GM19238 (cell line): ENCODE measurements around the gene KIAA1755.
"Not testable (repeated sequence)": the region's sequence is repeated elsewhere in the genome, so short reads cannot be mapped to it uniquely, and the experiment has no call there.

Source experiments
- DNase-seq: peaks from one replicate; pipeline ENCODE4 v3.0.0; 2011; ENCODE audit warnings: low spot score; ENCODE audit not compliant: insufficient read length

KIAA1755 gene

GRCh38 chr20:38267296-38267695, 6.8 kb upstream of the KIAA1755 start:
- no peak for DNase-seq

- DNase-seq, result no peak
These were observed 5.9 kb upstream of the KIAA1755 start for GRCh38 chr20:38266426-38266825.

- DNase-seq, result no peak
These were observed 2.4 kb upstream of the KIAA1755 start for GRCh38 chr20:38262931-38263330.

GRCh38 chr20:38261054-38261390, 487 bp upstream of the KIAA1755 start:
- DNase-seq, result no peak

GRCh38 chr20:38260025-38260377, 534 bp downstream of the KIAA1755 start:
- DNase-seq, result no peak

- no peak for DNase-seq
These were observed 1.9 kb downstream of the KIAA1755 start for GRCh38 chr20:38258545-38259215.

GRCh38 chr20:38256966-38257365, 3.6 kb downstream of the KIAA1755 start:
- DNase-seq, result no peak

- DNase-seq, result no peak
These were observed 4.5 kb downstream of the KIAA1755 start for GRCh38 chr20:38256021-38256420.

- DNase-seq, result no peak
These were observed 5.1 kb downstream of the KIAA1755 start for GRCh38 chr20:38255393-38255792.

GRCh38 chr20:38254621-38255020, 5.9 kb downstream of the KIAA1755 start:
- DNase-seq, result not testable (repeated sequence)

GRCh38 chr20:38253571-38253970, 7.0 kb downstream of the KIAA1755 start:
- no peak for DNase-seq

GRCh38 chr20:38252292-38253288, 7.9 kb downstream of the KIAA1755 start:
- no peak for DNase-seq

GRCh38 chr20:38251441-38251840, 9.1 kb downstream of the KIAA1755 start:
- DNase-seq, result not testable (repeated sequence)

GRCh38 chr20:38250609-38251008, 9.9 kb downstream of the KIAA1755 start:
- no peak for DNase-seq

- no peak for DNase-seq
These were observed 10.8 kb downstream of the KIAA1755 start for GRCh38 chr20:38249536-38250310.

- no peak for DNase-seq
These were observed 12.4 kb downstream of the KIAA1755 start for GRCh38 chr20:38248133-38248532.

GRCh38 chr20:38247725-38248124, 12.8 kb downstream of the KIAA1755 start:
- DNase-seq, result not testable (repeated sequence)

GRCh38 chr20:38247166-38247509, 13.4 kb downstream of the KIAA1755 start:
- DNase-seq, result no peak

GRCh38 chr20:38246357-38247165, 14.0 kb downstream of the KIAA1755 start:
- DNase-seq, result no peak

- DNase-seq, result no peak
These were observed 14.8 kb downstream of the KIAA1755 start for GRCh38 chr20:38245753-38246152.

- no peak for DNase-seq
These were observed 16.9 kb downstream of the KIAA1755 start for GRCh38 chr20:38243709-38244020.
